Activated CD8-positive, alpha-beta memory T cell treated with anti-CD3 and anti-CD28 coated beads, Interleukin-2, amount 10 ng/mL, durations not matched to agents 7 days and 5 days (primary cell): ENCODE measurements around the gene SH3GLB2. TPM values are rescaled to one million over a fixed set of nuclear protein-coding genes. Genes with fewer than 3 reads are reported as not detected.
A peak's percentile ranks its signal among the peaks of the same experiment; 100 is the strongest.

ENCODE experiments used
- ATAC-seq: fragments of 150-1000 bp; cut with Tn5 transposase; one replicate; pipeline ENCODE4 v1.10.0; 2021; ENCODE audit warnings: moderate library complexity
- CTCF ChIA-PET: fragments of 350-600 bp; sonication (Branson Sonifier 250); formaldehyde crosslinking; loops from one replicate; lab custom pipeline; 2021; ENCODE audit warnings: antibody characterized with exemption; lab: Charles Lee
- DNase-seq: peaks from one replicate; pipeline ENCODE4 v3.0.0-alpha.2; 2020
- H3K27ac Mint-ChIP-seq: one replicate; pipeline ENCODE4 v1.8.0; 2021; ENCODE audit warnings: mild to moderate bottlenecking, mixed read lengths
- H3K27me3 Mint-ChIP-seq: one replicate; pipeline ENCODE4 v1.8.0; 2021; ENCODE audit warnings: mixed read lengths
- H3K36me3 Mint-ChIP-seq: one replicate; pipeline ENCODE4 v1.8.0; 2021; ENCODE audit warnings: mild to moderate bottlenecking, mixed read lengths
- H3K4me1 Mint-ChIP-seq: one replicate; pipeline ENCODE4 v1.8.0; 2021; ENCODE audit warnings: mixed read lengths
- H3K4me3 Mint-ChIP-seq: one replicate; pipeline ENCODE4 v1.8.0; 2021; ENCODE audit warnings: mild to moderate bottlenecking, moderate library complexity, mixed read lengths
- H3K9me3 Mint-ChIP-seq: one replicate; pipeline ENCODE4 v1.8.0; 2022; ENCODE audit warnings: low read depth, mixed read lengths
- total RNA-seq, 2 experiments: library from RNA; stranded (reverse); gene quantifications; one replicate each; pipeline ENCODE4 v1.2.3, GENCODE V29; 2021

SH3GLB2 gene
- total RNA-seq, 2 experiments from 2014 or later, result 76.8 to 93.4 TPM

GRCh38 chr9:129068110-129068509 lies 40.0 kb upstream of the SH3GLB2 start:
- Mint-ChIP-seq H3K27me3 (no peaks in the 10 kb centered on the region), H3K36me3 (peaks cover 9% of the 10 kb centered on the region), H3K4me3 (no peak overlapping the region), H3K4me1 (peaks cover 37% of the 10 kb centered on the region), H3K9me3 (no peaks in the 10 kb centered on the region), H3K27ac (peak overlapping the region; percentile 79)
- CTCF ChIA-PET, result interaction anchor here (1.0 kb wide), 1 partner anchor 9 kb away, joined by 3 read pairs; no protein-coding TSS in a partner anchor
- DNase-seq (no peak), ATAC-seq (no peak)

- ATAC-seq, result no peak
- Mint-ChIP-seq H3K4me1 (peaks cover 15% of the 10 kb centered on the region), H3K27me3 (no peaks in the 10 kb centered on the region), H3K36me3 (peaks cover 13% of the 10 kb centered on the region), H3K27ac (no peak overlapping the region), H3K9me3 (no peaks in the 10 kb centered on the region), H3K4me3 (no peak overlapping the region)
- CTCF ChIA-PET, result no interaction called here
- DNase-seq, result no peak
Observed at GRCh38 chr9:129064499-129064908, 36.4 kb upstream of the SH3GLB2 start.

- Mint-ChIP-seq H3K9me3 (no peaks in the 10 kb centered on the region), H3K36me3 (peaks cover 13% of the 10 kb centered on the region), H3K27ac (no peak overlapping the region), H3K4me1 (peaks cover under 1% of the 10 kb centered on the region), H3K27me3 (no peaks in the 10 kb centered on the region), H3K4me3 (no peak overlapping the region)
- no peak for DNase-seq
- ATAC-seq, result no peak
- CTCF ChIA-PET, result no interaction called here
Observed at GRCh38 chr9:129063061-129063460, 34.9 kb upstream of the SH3GLB2 start.

- ATAC-seq (no peak), DNase-seq (no peak)
- no peaks in the 10 kb centered on the region for H3K9me3 Mint-ChIP-seq
- CTCF ChIA-PET, result no interaction called here
- no peaks in the 10 kb centered on the region for H3K27me3 Mint-ChIP-seq
- H3K27ac Mint-ChIP-seq, result no peak overlapping the region
- no peaks in the 10 kb centered on the region for H3K4me1 Mint-ChIP-seq
- H3K4me3 Mint-ChIP-seq, result no peak overlapping the region
- peaks cover 13% of the 10 kb centered on the region for H3K36me3 Mint-ChIP-seq
Observed at GRCh38 chr9:129060991-129061390, 32.9 kb upstream of the SH3GLB2 start.

- Mint-ChIP-seq H3K4me3 (no peak overlapping the region), H3K27me3 (no peaks in the 10 kb centered on the region), H3K9me3 (no peaks in the 10 kb centered on the region), H3K36me3 (peaks cover 6% of the 10 kb centered on the region), H3K27ac (no peak overlapping the region), H3K4me1 (no peaks in the 10 kb centered on the region)
- ATAC-seq (no peak), DNase-seq (no peak)
- CTCF ChIA-PET, result no interaction called here
Observed at GRCh38 chr9:129059796-129060785, 32.0 kb upstream of the SH3GLB2 start.

GRCh38 chr9:129058965-129059795 lies 31.0 kb upstream of the SH3GLB2 start:
- Mint-ChIP-seq H3K4me1 (no peaks in the 10 kb centered on the region), H3K27ac (no peak overlapping the region), H3K9me3 (no peaks in the 10 kb centered on the region), H3K27me3 (no peaks in the 10 kb centered on the region), H3K36me3 (peaks cover 10% of the 10 kb centered on the region), H3K4me3 (no peak overlapping the region)
- CTCF ChIA-PET, result no interaction called here
- DNase-seq (no peak), ATAC-seq (no peak)

GRCh38 chr9:129054163-129054851 lies 26.2 kb upstream of the SH3GLB2 start:
- H3K27me3 Mint-ChIP-seq, result no peaks in the 10 kb centered on the region
- CTCF ChIA-PET, result no interaction called here
- H3K27ac Mint-ChIP-seq, result no peak overlapping the region
- DNase-seq (no peak), ATAC-seq (no peak)
- H3K9me3 Mint-ChIP-seq, result no peaks in the 10 kb centered on the region
- H3K4me1 Mint-ChIP-seq, result no peaks in the 10 kb centered on the region
- H3K36me3 Mint-ChIP-seq, result peaks cover 4% of the 10 kb centered on the region
- H3K4me3 Mint-ChIP-seq, result no peak overlapping the region

- CTCF ChIA-PET, result no interaction called here
- H3K4me3 Mint-ChIP-seq, result no peak overlapping the region
- no peaks in the 10 kb centered on the region for H3K9me3 Mint-ChIP-seq
- no peak for ATAC-seq
- no peaks in the 10 kb centered on the region for H3K27me3 Mint-ChIP-seq
- H3K36me3 Mint-ChIP-seq, result peaks cover 4% of the 10 kb centered on the region
- H3K4me1 Mint-ChIP-seq, result no peaks in the 10 kb centered on the region
- no peak for DNase-seq
- no peak overlapping the region for H3K27ac Mint-ChIP-seq
Observed at GRCh38 chr9:129053020-129053419, 24.9 kb upstream of the SH3GLB2 start.

- CTCF ChIA-PET, result no interaction called here
- Mint-ChIP-seq H3K4me3 (no peak overlapping the region), H3K36me3 (peaks cover 4% of the 10 kb centered on the region), H3K27ac (no peak overlapping the region), H3K9me3 (no peaks in the 10 kb centered on the region), H3K27me3 (no peaks in the 10 kb centered on the region), H3K4me1 (no peaks in the 10 kb centered on the region)
- no peak for DNase-seq
- no peak for ATAC-seq
Observed at GRCh38 chr9:129052592-129052991, 24.5 kb upstream of the SH3GLB2 start.

GRCh38 chr9:129042016-129042415 lies 13.9 kb upstream of the SH3GLB2 start:
- Mint-ChIP-seq H3K4me1 (peaks cover 17% of the 10 kb centered on the region), H3K27me3 (no peaks in the 10 kb centered on the region), H3K4me3 (no peak overlapping the region), H3K27ac (no peak overlapping the region), H3K9me3 (no peaks in the 10 kb centered on the region), H3K36me3 (peaks cover 11% of the 10 kb centered on the region)
- CTCF ChIA-PET, result interaction anchor here (1.4 kb wide), 1 partner anchor 14 kb away, joined by 4 read pairs; the partner anchor contains the start of gene SH3GLB2
- ATAC-seq (no peak), DNase-seq (no peak)

- no peaks in the 10 kb centered on the region for H3K27me3 Mint-ChIP-seq
- ATAC-seq, result no peak
- H3K36me3 Mint-ChIP-seq, result peaks cover 11% of the 10 kb centered on the region
- peaks cover 24% of the 10 kb centered on the region for H3K4me1 Mint-ChIP-seq
- no peak overlapping the region for H3K4me3 Mint-ChIP-seq
- no peak overlapping the region for H3K27ac Mint-ChIP-seq
- CTCF ChIA-PET, result no interaction called here
- H3K9me3 Mint-ChIP-seq, result no peaks in the 10 kb centered on the region
- DNase-seq, result no peak
Observed at GRCh38 chr9:129040113-129040643, 12.0 kb upstream of the SH3GLB2 start.

- CTCF ChIA-PET, result interaction anchor here (1.1 to 1.3 kb wide), 2 partner anchors 31 to 42 kb away, joined by 3 to 5 read pairs; partner anchors contain the start of gene DOLPP1
- Mint-ChIP-seq H3K9me3 (no peaks in the 10 kb centered on the region), H3K36me3 (peaks cover 7% of the 10 kb centered on the region), H3K4me3 (peak overlapping the region; percentile 93), H3K27me3 (no peaks in the 10 kb centered on the region), H3K4me1 (peaks cover 24% of the 10 kb centered on the region), H3K27ac (no peak overlapping the region)
- ATAC-seq (no peak), DNase-seq (no peak)
Observed at GRCh38 chr9:129038109-129038852, 10.2 kb upstream of the SH3GLB2 start.
